Measurements from ENCODE around the gene CALML3. TPM values are rescaled to one million over a fixed set of nuclear protein-coding genes. Genes with fewer than 3 reads are reported as not detected.

CALML3 gene
- total RNA-seq, 1 donor from 2014 or later, result not detected

DNA sequence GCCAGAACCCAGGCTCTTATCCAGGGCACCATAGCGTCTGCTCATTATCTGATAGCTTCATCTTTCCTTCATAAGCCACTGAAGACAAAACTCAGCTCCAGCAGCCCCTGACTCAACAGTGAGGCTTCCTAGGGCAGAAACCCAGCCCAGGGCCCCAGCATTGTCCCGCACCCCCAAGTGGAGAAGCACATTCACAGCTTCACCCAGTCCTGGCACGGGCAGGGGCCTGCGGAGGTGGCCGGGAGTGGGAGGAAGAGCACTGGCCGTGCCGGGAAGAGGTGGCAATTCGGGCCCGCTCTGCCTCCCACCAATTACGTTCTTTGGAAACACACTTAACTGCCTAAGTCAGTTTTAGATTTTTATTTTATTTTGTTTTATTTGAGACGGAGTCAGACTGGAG lies 15.1 kb upstream of the CALML3 start:
- Mint-ChIP-seq H3K36me3 (ENCODE audit: unreplicated experiment) (peaks cover 7% of the 10 kb centered on the region), H3K4me1 (ENCODE audit: low read depth, unreplicated experiment) (no peaks in the 10 kb centered on the region), H3K4me3 (ENCODE audit: unreplicated experiment) (no peak overlapping the region), H3K27ac (ENCODE audit: unreplicated experiment) (no peak overlapping the region), H3K9me3 (ENCODE audit: unreplicated experiment) (peaks cover 2% of the 10 kb centered on the region), H3K27me3 (ENCODE audit: unreplicated experiment) (no peaks in the 10 kb centered on the region)
- peak; percentile 2 for DNase-seq
- TF ChIP-seq, protein P1, sequence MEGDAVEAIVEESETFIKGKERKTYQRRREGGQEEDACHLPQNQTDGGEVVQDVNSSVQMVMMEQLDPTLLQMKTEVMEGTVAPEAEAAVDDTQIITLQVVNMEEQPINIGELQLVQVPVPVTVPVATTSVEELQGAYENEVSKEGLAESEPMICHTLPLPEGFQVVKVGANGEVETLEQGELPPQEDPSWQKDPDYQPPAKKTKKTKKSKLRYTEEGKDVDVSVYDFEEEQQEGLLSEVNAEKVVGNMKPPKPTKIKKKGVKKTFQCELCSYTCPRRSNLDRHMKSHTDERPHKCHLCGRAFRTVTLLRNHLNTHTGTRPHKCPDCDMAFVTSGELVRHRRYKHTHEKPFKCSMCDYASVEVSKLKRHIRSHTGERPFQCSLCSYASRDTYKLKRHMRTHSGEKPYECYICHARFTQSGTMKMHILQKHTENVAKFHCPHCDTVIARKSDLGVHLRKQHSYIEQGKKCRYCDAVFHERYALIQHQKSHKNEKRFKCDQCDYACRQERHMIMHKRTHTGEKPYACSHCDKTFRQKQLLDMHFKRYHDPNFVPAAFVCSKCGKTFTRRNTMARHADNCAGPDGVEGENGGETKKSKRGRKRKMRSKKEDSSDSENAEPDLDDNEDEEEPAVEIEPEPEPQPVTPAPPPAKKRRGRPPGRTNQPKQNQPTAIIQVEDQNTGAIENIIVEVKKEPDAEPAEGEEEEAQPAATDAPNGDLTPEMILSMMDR (IDR thresholded peaks at IDR 0.05; ENCODE audit: partially characterized antibody, unreplicated experiment), result no peak

- Mint-ChIP-seq H3K4me1 (ENCODE audit: low read depth, unreplicated experiment) (no peaks in the 10 kb centered on the region), H3K4me3 (ENCODE audit: unreplicated experiment) (no peak overlapping the region), H3K27me3 (ENCODE audit: unreplicated experiment) (peaks cover under 1% of the 10 kb centered on the region), H3K36me3 (ENCODE audit: unreplicated experiment) (peaks cover 7% of the 10 kb centered on the region), H3K9me3 (ENCODE audit: unreplicated experiment) (peaks cover 2% of the 10 kb centered on the region), H3K27ac (ENCODE audit: unreplicated experiment) (no peak overlapping the region)
- DNase-seq, result no peak
- TF ChIP-seq, protein P1 (IDR thresholded peaks at IDR 0.05; ENCODE audit: partially characterized antibody, unreplicated experiment), result no peak
Measured at GRCh38 chr10:5510281-5511072, 14.3 kb upstream of the CALML3 start.

DNA sequence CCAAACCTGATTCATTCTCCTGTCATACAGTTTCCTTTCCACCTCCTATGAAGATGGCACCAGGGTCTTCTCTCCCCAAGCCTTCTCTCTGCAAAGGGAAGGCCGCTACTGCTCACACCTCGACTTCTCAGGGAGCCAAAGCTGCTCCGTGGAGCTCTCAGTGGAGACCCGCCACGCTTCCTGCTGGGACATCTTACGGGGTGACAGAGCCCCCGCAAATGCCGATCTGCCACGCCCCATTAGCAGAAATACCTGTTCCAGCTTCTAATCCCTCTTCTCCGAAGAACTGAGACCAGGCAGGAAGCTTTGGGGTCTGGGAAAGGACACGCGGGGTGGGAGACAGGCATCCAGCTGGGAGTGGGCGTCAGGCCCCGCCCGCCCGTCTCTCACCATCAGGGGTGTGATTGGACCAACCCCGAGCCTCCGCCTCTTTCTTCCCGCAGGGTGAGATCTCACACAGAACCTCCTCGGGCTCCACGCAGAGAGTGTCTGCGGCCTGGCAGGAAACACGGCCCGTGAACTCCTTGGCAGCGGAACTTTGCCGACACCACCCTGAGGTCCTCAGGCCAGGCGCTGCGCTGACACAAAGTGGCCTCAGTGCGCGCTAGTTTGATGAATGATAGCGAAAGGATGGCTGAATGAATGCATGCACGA lies 13.4 kb upstream of the CALML3 start:
- Mint-ChIP-seq H3K4me1 (ENCODE audit: low read depth, unreplicated experiment) (no peaks in the 10 kb centered on the region), H3K9me3 (ENCODE audit: unreplicated experiment) (peaks cover 3% of the 10 kb centered on the region), H3K27ac (ENCODE audit: unreplicated experiment) (no peak overlapping the region), H3K4me3 (ENCODE audit: unreplicated experiment) (no peak overlapping the region), H3K27me3 (ENCODE audit: unreplicated experiment) (peaks cover 2% of the 10 kb centered on the region), H3K36me3 (ENCODE audit: unreplicated experiment) (peaks cover 9% of the 10 kb centered on the region)
- DNase-seq, result no peak
- TF ChIP-seq, protein P1 (IDR thresholded peaks at IDR 0.05; ENCODE audit: partially characterized antibody, unreplicated experiment), result no peak

DNA sequence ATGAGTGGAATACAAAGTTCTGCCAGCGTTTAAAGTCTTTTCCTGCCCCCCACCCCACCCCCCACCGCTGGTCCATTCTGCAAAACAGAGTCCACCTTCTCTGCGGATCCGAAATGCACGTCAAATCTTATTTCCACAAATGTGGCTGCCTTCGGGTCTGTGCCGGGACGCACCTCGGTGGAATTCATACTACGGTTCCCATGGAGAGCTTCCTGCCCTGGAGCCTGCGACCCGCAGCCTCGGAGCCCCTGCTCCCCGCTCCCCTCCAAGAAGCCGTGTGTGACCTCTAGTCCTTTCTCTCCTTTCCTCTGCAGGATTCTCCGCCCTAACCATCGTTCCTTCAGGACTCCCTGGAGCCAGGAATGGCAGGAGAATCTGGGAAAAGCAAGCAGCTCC lies 12.9 kb upstream of the CALML3 start:
- TF ChIP-seq, protein P1 (IDR thresholded peaks at IDR 0.05; ENCODE audit: partially characterized antibody, unreplicated experiment), result no peak
- H3K4me3 Mint-ChIP-seq (ENCODE audit: unreplicated experiment), result no peak overlapping the region
- H3K27ac Mint-ChIP-seq (ENCODE audit: unreplicated experiment), result no peak overlapping the region
- peaks cover 4% of the 10 kb centered on the region for H3K9me3 Mint-ChIP-seq (ENCODE audit: unreplicated experiment)
- peaks cover 2% of the 10 kb centered on the region for H3K27me3 Mint-ChIP-seq (ENCODE audit: unreplicated experiment)
- H3K36me3 Mint-ChIP-seq (ENCODE audit: unreplicated experiment), result peaks cover 11% of the 10 kb centered on the region
- DNase-seq, result no peak
- no peaks in the 10 kb centered on the region for H3K4me1 Mint-ChIP-seq (ENCODE audit: low read depth, unreplicated experiment)

- Mint-ChIP-seq H3K27me3 (ENCODE audit: unreplicated experiment) (peaks cover 2% of the 10 kb centered on the region), H3K27ac (ENCODE audit: unreplicated experiment) (no peak overlapping the region), H3K9me3 (ENCODE audit: unreplicated experiment) (peaks cover 4% of the 10 kb centered on the region), H3K4me3 (ENCODE audit: unreplicated experiment) (no peak overlapping the region), H3K36me3 (ENCODE audit: unreplicated experiment) (peaks cover 11% of the 10 kb centered on the region), H3K4me1 (ENCODE audit: low read depth, unreplicated experiment) (no peaks in the 10 kb centered on the region)
- TF ChIP-seq, protein P1 (IDR thresholded peaks at IDR 0.05; ENCODE audit: partially characterized antibody, unreplicated experiment), result no peak
- DNase-seq, result no peak
Measured at GRCh38 chr10:5512331-5512730, 12.4 kb upstream of the CALML3 start.

Measured in glutamatergic neuron (in vitro differentiated cells).